ENCODE measurements around the gene SEC63. TPM values are rescaled to one million over a fixed set of nuclear protein-coding genes. Genes with fewer than 3 reads are reported as not detected.
"Not testable (repeated sequence)": the region's sequence is repeated elsewhere in the genome, so short reads cannot be mapped to it uniquely, and the experiment has no call there.

SEC63 gene
- total RNA-seq, 1 experiment from 2014 or later = 51.3 TPM

DNA sequence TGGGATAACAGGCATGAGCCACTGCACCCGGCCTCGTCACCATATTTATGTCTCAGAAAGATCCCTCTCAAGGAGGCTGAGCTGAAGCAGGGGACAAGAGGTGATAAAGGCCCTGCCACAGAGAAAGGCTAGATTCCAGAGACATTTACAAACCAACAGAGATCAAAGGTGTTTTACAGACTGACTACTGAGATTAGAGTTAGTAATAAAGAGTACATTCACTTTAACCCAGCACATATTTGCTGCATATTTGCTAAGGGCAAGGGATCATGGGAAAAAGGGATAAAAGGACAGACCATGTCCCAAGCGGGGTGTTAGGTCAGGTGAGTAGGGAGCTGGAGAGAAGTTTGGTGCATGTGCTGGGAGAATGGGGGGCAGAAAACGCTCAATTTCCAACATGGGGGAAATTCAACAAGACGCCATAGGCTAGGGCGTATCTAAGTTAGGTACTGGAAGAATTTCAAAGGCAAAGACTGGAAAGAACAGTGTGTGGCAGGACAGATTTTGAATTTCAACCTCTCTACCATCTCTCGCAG is 43.8 kb upstream of the SEC63 start:
- H3K4me3 ChIP-seq (replicated peaks in 1 of 2; ENCODE audit: low read depth in 1 of 2, low read length in 2 of 2) = no peak overlapping the region
- DNase-seq (ENCODE audit: low read depth, low spot score) (no peak), ATAC-seq (no peak)
- no peaks in the 10 kb centered on the region for H3K9me3 ChIP-seq (ENCODE audit: control insufficient read depth in 1 of 2, insufficient read depth in 1 of 2, low read depth in 1 of 2, low read length in 2 of 2)
- H2AFZ ChIP-seq (ENCODE audit: low read depth, low read length, poor library complexity, severe bottlenecking) = no peak overlapping the region
- H3K27ac ChIP-seq (ENCODE audit: low read depth, low read length) = no peak overlapping the region
- H3K36me3 ChIP-seq (ENCODE audit: control insufficient read depth in 1 of 2, insufficient read depth in 2 of 2, low read length in 2 of 2) = no peaks in the 10 kb centered on the region
- ChIA-PET POLR2A (no interaction called here), RAD21 (ENCODE audit: low non-redundant PET in 1 of 2, low total read pairs in 2 of 2, uncharacterized antibody in 2 of 2, unreplicated experiment in 2 of 2) (no interaction called here), CTCF (no interaction called here)
- no peaks in the 10 kb centered on the region for H3K27me3 ChIP-seq (ENCODE audit: insufficient read depth, low read length)
- BruUV-seq (replicated peaks) = no TSS peak
- H3K79me2 ChIP-seq (ENCODE audit: insufficient read depth, low read length) = no peaks in the 10 kb centered on the region
- no peak overlapping the region for H3K9ac ChIP-seq (ENCODE audit: low read length)
- peaks cover 7 to 13% of the 10 kb centered on the region in 2 experiments; a peak in 3 of 4 replicates for H3K4me1 ChIP-seq (ENCODE audit: control insufficient read depth in 1 of 2, insufficient read depth in 2 of 2, low read length in 2 of 2)
- H3K4me2 ChIP-seq (ENCODE audit: low read length) = no peak overlapping the region
- no peaks in the 10 kb centered on the region for H4K20me1 ChIP-seq (ENCODE audit: insufficient read depth)
- intact Hi-C loops (cut with micrococcal nuclease) = no loop called here
- TF ChIP-seq ZNF274 (IDR thresholded peaks at IDR 0.05; ENCODE audit: low read depth, low read length) (no peak), EZH2phosphoT487 (IDR thresholded peaks at IDR 0.05; ENCODE audit: borderline replicate concordance) (no peak), SP1 (IDR thresholded peaks at IDR 0.05; ENCODE audit: low read depth) (no peak), YY1 (IDR thresholded peaks at IDR 0.05; ENCODE audit: extremely low read depth, insufficient replicate concordance, low read depth, low read length) (no peak), MAX (IDR thresholded peaks at IDR 0.05) (no peak), JUND (IDR thresholded peaks at IDR 0.05) (no peak), ELF1 (IDR thresholded peaks at IDR 0.05; ENCODE audit: borderline replicate concordance, low read depth) (no peak), CEBPB (IDR thresholded peaks at IDR 0.05; ENCODE audit: low read depth) (no peak), SRF (IDR thresholded peaks at IDR 0.05; ENCODE audit: low read depth) (no peak), TCF7L2 (IDR thresholded peaks at IDR 0.05; ENCODE audit: borderline replicate concordance, extremely low read depth, insufficient read depth, insufficient read length) (no peak), EZH2 (IDR thresholded peaks at IDR 0.05) (no peak)
- TF ChIP-seq, protein P1, sequence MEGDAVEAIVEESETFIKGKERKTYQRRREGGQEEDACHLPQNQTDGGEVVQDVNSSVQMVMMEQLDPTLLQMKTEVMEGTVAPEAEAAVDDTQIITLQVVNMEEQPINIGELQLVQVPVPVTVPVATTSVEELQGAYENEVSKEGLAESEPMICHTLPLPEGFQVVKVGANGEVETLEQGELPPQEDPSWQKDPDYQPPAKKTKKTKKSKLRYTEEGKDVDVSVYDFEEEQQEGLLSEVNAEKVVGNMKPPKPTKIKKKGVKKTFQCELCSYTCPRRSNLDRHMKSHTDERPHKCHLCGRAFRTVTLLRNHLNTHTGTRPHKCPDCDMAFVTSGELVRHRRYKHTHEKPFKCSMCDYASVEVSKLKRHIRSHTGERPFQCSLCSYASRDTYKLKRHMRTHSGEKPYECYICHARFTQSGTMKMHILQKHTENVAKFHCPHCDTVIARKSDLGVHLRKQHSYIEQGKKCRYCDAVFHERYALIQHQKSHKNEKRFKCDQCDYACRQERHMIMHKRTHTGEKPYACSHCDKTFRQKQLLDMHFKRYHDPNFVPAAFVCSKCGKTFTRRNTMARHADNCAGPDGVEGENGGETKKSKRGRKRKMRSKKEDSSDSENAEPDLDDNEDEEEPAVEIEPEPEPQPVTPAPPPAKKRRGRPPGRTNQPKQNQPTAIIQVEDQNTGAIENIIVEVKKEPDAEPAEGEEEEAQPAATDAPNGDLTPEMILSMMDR (IDR thresholded peaks at IDR 0.05 in 2 of 3, conservative IDR thresholded peaks at IDR 0.05 in 1 of 3; ENCODE audit: borderline replicate concordance in 1 of 3, insufficient read depth in 1 of 3, low read depth in 2 of 3, low read length in 2 of 3) = no peak
- no peaks in the 10 kb centered on the region for H3K9me2 ChIP-seq (ENCODE audit: insufficient read depth)

DNA sequence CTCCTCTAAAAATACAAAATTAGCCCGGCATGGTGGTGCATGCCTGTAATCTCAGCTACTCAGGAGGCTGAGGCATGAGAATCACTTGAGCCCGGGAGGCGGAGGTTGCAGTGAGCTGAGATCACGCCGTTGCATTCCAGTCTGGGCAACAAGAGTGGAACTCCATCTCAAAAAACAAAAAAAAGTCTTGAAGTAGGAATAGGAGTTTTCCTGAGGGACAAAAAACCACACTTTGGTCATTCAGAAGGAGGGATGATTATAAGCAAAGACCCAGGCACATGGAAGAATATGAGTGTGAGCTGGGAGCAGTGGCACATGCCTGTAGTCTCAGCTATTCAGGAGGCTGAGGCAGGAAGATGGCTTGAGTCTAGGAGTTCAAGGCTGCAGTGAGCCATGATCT is 42.3 kb upstream of the SEC63 start:
- RAD21 ChIA-PET (ENCODE audit: low non-redundant PET in 1 of 2, low total read pairs in 2 of 2, uncharacterized antibody in 2 of 2, unreplicated experiment in 2 of 2); intact Hi-C loops (cut with micrococcal nuclease); H3K79me2 ChIP-seq (ENCODE audit: insufficient read depth, low read length); CTCF ChIA-PET; H3K9me3 ChIP-seq (ENCODE audit: control insufficient read depth in 1 of 2, insufficient read depth in 1 of 2, low read depth in 1 of 2, low read length in 2 of 2); ATAC-seq; POLR2A ChIA-PET; H3K27me3 ChIP-seq (ENCODE audit: insufficient read depth, low read length); H2AFZ ChIP-seq (ENCODE audit: low read depth, low read length, poor library complexity, severe bottlenecking); H3K27ac ChIP-seq (ENCODE audit: low read depth, low read length); H3K36me3 ChIP-seq (ENCODE audit: control insufficient read depth in 1 of 2, insufficient read depth in 2 of 2, low read length in 2 of 2); H3K4me2 ChIP-seq (ENCODE audit: low read length); H3K9ac ChIP-seq (ENCODE audit: low read length); H3K9me2 ChIP-seq (ENCODE audit: insufficient read depth); BruUV-seq (replicated peaks); DNase-seq (ENCODE audit: low read depth, low spot score); H4K20me1 ChIP-seq (ENCODE audit: insufficient read depth); H3K4me3 ChIP-seq (replicated peaks in 1 of 2; ENCODE audit: low read depth in 1 of 2, low read length in 2 of 2): not testable (repeated sequence)
- H3K4me1 ChIP-seq (ENCODE audit: control insufficient read depth in 1 of 2, insufficient read depth in 2 of 2, low read length in 2 of 2) = peaks cover 7 to 13% of the 10 kb centered on the region in 2 experiments; a peak in 3 of 4 replicates

Data from HCT116 (cell line).